HG03280 (cell line): Measurements from ENCODE around the gene BUB1B.
"Not testable (repeated sequence)": the region's sequence is repeated elsewhere in the genome, so short reads cannot be mapped to it uniquely, and the experiment has no call there.

Source experiments
- ATAC-seq: cut with Tn5 transposase; IDR thresholded peaks from one replicate; pipeline ENCODE4 v1.9.1; 2021; ENCODE audit warnings: mild to moderate bottlenecking, moderate library complexity; ENCODE audit not compliant: unreplicated experiment

Gene BUB1B

DNA sequence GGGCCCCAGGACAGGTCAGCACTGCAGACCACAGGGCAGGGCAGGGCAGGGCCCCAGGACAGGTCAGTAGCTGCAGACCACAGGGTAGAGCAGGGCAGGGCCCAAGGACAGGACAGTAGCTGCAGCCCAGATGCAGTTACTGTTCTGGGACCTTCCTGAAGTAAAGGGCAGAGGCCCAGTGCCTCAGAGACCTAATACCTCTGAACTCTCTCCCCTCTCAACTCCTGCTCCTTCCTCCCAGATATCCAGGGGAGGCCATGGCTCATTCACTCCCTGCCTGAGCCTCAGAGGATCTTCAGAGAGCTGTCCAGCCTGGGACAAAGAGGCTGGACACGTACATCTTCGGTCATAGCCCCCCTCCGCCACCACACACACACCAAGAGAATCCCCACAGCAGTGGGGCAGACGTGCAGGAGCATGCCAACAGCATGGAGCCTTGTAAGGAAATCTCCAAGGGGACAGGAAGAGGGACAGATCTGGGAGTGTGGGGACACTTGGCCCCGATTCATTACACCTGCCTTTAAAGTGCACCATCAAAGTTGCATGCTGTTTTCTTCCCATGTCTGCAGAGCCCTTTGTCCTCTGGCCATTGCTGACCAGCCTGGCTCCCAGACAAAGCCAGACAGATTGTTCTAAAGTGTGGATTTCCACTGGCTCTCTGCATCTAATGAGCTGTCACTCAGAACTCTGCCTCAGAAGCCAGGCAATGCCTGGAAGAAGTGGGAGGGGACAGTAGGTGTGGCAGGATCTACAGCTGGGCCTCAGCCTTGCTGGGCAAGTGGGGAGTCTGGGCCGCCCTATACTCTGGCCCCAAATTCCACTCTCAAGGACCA lies 24.2 kb upstream of the BUB1B start:
- ATAC-seq, result no peak

DNA sequence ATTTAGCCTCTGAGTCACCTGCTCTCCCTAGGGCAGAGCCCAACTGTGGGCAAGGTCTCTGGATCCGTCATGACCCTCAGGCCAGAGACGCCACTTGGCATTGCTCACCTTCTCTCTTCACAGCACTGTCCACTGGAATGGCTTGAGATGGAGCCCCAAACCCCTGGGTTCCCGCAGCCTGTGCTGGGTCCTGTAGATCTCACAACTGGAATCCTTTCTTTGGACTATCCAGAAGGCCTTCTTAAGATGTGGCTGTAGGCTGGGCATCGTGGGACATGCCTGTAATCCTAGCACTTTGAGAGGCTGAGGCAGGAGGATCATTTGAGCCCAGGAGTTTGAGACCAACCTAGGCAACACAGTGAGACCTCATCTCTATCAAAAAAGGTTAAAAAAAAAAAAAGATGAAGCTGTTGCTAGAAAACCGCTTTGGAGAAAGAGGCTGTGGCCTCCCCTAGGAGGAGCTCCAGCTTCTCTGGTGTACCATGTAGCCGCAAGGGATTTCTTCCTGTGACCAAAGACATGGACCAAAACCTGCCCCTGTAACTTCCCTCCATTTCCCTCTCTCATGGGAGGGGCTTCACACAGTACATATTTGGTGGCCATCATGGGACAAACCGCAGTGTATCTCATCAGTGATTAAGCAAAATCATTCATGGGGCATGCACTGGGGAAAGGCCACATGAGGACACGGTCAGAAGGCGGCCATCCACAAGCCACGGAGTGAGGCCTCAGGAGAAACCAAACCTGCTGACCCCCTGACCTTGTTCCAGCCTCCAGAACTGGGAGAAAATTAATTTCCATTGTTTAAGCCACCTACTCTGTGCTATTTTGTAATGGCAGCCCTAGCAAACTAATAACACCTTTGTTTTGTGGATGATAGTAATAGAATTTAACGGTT lies 23.3 kb upstream of the BUB1B start:
- ATAC-seq, result no peak

DNA sequence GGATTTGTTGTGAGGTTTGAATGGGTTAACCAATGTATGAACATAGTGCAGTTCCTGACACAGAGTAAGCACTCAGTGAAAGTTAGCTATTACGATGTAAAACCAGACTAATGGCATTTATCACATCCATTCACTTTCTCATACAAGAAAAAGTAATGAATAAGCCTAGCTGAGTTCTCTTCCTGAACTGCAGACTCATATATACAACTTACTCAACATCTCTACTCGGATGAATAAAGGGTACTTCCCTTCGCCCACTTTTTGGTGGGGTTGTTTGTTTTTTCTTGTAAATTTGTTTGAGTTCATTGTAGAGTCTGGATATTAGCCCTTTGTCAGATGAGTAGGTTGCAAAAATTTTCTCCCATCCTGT lies 22.7 kb upstream of the BUB1B start:
- not testable (repeated sequence) for ATAC-seq

DNA sequence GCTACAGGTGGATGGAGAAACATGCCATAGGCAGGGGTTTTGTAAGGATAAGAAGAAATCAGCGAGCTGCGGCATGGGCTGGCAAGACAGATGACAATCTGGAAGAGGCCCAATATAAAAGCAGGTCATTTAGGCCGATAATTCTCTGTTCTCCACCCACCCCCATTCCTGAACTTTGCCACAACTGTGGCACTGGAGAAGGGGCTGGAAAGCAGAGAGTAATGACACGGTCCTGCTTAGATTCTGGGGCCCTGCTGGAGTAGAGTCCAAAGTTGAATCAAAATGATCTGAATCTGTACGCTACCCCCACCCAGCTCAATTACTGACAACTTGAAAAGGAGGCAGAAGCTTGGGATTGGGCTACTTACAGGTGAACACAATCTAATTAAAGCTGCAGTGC lies 18.4 kb upstream of the BUB1B start:
- ATAC-seq, result no peak

DNA sequence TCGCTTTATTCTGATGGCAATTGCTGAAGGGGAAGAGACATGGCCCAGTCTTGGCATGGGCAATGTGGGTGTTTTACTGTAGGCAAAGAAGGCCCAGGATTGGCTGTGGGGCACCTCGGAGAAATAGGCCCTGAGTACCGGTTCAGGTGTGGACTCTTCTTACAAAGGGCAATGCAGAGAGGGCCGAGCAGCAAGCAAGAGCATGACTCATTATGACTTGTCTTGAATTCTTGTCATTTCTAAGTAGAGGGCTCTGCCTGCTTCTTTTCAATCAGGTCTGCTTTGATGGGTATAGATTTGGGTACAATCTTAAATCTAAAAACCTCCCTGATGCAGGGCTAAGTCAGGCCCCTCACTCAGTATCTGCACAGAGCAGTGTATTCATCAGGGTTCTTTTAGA lies 14.8 kb upstream of the BUB1B start:
- no peak for ATAC-seq

DNA sequence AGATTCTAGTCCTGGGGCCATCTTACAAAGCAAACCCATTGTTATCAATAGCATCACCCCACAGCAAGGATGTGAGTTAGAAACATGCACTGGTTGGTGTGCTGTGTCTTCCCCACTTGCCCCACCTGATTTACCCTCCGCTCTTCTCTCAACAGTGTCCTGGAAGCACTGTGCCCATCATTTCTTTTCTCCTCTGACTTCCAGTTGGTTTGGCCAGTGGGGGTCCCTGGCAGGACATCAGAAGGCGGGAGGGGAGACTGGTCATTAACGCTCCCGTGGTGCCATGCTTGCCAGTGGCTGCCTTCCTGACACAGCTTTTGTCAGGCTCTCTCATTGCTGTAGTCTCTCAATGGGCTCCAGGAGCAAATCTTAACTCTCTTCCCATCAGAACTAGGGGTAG lies 11.5 kb upstream of the BUB1B start:
- ATAC-seq, result no peak

DNA sequence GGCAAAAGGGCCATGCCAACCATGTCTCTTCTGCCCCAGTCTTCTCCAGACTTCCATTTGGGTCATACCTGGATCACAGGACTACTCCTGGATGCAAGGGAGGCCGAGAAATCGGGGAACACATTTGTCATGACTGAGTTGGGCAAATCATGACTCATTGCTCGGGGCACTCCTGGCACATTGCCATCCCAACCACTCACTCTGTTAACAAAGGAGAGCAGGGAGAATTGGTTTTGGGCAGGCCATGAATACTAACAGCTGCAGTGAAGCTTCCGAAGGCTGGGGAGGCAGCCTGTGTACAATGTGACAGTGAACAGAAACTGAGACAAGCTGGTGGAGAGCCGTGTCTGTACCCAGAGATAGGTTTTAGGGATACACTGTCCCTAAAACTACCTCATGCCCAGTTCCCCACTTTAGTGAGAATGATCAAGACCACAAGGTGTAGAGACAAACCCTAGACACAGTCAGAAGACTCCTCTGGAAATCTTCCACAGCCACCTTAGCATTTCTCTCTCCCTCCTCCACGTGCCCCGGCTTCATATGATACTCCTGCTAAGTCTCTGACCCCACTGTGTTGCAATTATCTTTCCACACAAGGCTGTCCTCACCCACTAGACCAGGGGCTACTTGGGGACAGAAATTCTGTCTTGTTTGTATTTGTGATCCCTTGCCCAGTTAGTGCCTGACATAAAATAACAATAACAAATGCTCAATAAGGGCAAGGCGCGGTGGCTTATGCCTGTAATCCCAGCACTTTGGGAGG lies 10.5 kb upstream of the BUB1B start:
- no peak for ATAC-seq

DNA sequence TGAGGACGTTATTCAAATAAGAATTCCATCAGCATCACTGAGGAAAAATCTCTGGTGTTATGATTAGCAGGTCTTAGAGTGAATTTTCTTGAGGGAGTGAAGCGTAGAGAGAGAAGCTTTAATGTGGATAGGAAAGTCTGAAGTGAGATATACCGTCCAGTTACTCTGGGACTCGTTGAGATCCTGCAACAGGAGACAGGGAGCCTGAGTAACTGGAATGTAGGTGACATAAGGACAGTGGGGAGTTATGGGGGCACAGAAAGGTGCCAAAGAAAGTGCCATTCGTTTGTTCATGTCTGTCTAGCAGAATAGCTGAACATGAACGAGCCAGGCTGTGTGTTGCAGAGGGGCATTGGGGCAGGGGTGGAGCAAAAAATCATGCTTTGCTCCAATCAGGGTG lies 9.4 kb upstream of the BUB1B start:
- ATAC-seq, result no peak

DNA sequence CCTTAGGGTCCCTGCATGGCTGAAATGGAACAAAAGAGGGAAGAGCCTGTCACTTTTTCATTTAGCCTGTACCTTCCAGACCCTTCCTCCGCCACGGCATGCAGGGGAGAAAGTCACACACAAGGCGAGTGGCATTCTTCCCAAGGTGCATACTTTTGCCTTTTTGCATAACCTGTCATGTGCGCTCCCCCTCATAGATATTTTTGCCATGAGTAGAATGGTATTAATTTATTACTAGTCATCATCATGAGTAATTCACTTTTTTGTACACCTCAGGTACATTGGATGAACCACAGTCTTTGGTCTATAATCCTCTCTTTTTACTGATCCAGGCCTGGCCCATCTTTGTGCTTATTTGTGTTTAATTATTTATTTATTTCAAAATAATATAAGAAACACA lies 8.9 kb upstream of the BUB1B start:
- no peak for ATAC-seq

DNA sequence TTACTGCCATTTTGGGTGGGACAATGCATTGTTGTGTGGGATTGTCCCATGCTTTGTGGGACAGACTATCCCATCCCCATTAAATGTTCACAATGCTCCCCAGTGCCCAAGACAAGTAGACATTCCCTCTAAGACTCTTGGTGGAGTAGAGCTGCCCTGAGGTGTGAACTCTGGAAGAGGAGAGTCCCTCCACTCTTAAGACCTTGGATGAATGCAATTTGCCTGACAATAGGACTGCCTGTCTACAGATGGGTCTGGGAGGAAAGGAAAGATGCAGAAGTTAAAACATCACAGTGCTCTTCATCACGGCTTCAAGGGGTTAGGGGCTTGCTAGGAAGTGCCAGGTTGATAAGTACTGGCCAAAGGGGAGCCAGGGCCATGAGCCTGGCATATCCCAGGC lies 6.0 kb upstream of the BUB1B start:
- not testable (repeated sequence) for ATAC-seq

DNA sequence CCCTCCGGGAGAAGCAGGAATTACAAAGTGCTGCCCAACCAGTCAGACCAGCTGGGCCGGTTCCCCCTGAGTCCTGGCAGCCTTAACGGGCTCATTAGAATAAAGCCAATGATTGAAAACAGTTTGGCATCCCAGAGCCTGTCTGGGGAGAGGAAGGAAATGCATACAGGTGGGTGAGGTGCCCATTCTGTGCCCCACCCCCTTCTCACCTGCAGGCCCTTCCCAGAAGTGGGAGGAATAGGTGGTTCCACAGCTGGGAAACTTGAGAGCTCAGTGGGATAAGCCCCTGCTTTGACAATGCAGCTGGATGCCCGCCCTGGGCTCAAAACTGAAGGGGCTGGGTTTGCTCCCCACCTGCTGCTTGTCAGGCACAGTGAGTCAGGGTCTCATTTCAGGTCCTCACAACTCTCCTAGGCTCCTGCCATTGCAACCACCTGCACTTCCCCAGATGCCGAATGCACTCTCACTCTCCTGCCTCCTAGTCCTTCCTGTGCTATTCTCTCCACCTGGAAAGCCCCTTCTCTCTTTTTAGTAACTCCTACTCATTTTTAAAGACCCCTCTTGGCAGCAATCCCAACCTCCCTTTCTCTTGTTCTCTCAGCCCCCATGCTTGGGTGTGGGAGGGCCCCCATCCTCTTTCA lies 5.5 kb upstream of the BUB1B start:
- ATAC-seq, result no peak

DNA sequence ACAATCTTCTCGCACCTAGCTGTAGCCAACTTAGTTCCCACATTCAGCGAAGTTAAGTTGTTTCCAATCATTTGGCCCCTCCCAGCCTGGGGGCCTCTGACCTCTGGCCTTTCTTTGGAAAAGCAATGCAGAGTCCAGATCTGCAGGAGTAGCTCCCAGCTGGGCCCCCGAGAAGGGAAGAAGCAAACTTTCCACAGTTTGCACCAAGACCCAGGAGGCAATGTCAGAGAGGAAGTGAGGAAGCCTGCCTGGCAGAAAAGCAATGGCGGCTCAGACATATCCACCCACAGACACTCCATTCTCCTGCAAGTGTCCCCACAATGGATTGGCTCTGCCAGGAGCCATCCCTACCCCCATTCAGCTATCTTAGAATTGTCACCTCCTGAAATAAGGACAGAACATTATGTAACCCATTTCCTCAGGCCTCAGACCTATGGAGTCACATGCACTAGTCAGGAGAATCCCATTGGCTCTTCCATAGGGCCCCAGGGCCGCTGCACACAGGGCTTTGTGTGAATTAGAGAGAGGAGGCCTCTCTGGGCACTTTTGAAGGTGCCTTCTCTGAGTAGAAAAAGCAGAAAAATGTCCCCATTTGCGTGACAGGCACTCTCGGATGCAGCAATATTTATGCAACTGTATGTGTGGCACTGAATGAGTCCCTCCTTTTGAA lies 3.0 kb upstream of the BUB1B start:
- ATAC-seq, result no peak

DNA sequence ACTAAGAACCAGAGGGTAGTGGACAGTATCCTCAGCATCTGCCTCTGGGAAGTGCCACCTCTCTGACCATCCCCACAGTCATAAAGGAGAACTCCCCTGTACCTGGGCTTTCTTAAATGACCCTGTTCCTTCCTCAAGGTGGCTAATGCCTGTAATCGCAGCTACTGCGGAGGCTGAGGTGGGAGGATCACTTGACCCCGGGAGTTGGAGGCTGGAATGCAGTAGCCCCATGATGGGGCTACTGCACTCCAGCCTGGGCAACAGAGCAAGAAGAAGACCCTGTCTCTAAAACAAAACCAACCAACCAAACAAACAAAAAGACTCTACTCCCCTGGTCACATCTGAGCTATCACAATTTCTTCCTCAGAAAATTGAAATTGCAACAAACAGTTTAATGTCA lies 848 bp upstream of the BUB1B start:
- no peak for ATAC-seq

DNA sequence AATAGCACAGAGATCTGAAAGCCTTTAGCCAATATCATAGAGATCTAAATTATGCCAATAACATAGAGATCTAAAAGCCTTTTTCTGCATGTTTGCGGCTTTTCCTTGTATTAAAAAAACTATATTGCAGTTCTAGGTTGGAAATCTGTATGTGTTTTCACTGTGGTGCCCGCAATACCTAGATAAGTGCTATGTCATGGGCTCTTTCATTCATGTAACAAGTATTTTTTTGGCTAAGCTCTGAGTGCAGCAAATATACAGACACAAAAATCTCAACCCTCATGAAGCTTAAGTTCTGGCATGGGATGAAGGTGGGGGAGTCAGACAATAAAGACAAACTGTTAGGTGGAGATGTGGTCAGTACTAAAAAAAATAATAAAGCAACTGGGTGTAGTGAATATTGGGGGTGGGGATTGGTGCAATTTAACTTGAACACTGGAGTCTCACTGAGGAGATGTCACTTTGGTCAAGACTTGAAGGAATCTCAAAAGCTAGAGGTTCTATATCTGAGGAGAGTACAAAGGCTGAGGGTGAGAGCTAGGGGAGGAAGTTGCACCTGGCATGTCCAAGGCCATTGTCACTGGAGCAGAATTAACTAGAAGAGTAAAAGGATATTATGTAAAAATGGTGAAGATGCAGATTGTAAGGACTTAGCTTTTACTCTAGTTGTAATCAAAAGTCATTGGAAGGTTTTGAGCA lies 973 bp downstream of the BUB1B start:
- ATAC-seq, result no peak

DNA sequence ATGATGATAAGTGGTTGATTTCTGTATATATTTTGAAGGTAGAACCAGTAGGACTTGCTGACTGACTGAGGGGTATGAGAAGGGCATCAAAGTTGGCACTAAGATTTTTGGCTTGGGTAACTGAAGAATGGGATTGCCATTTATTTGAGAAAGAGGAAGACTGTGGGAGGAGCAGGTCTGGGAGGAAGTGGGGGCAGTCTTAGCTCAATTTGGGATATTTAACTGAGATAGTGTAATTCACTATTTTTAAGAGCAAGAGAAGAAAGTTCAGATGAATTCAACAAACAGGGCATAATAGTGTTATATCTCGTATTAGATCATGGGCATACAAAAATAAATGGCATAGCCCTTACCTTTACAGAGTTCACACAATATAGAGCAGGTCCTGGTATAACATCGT lies 1.7 kb downstream of the BUB1B start:
- no peak for ATAC-seq

DNA sequence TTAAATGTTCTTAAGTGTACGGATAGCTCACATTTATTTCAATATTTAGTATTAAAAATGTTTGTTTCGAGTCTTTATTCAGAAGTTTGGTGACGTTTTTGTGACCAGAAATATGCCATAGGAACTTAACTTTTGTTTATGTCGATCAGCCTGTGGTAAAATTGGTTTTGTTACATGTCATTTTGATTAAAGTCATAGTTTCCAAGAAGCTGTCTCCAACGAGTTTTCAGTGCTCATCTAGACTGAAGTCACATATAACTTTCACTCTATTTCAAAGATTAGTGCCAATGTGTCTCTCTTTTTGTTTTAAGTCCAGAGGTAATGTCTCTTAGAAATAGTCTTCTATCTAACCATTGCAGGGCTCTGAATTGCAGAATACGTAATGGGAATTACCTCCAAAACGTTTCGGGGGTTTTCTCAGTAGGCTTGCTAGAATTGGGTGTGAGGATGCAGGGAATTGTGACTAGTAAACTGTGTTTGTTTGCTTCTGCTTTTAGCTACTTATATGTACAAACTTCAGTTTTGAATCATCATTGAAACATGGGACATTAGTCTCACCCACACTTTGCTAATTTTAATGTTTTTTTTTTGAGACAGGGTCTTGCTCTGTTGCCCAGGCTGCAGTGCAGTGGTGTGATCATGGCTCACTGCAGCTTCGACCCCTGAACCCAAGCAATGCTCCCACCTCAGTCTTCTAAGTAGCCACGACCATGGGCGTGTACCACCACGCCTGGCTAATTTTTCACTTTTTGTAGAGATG lies 3.0 kb downstream of the BUB1B start:
- no peak for ATAC-seq

DNA sequence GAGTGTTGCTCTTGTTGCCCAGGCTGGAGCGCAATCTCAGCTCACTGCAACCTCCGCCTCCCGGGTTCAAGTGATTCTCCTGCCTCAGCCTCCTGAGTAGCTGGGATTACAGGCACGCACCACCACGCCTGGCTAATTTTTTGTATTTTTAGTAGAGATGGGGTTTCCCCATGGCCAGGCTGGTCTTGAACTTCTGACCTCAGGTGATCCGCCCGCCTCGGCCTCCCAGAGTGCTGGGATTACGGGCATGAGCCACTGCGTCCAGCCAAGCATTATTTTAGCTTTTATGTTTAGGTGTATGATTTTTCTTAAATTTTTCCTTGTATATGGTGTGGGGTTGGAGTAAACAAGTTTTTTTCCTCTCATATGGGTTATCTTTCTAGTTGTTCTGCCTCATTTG lies 6.5 kb downstream of the BUB1B start:
- not testable (repeated sequence) for ATAC-seq

DNA sequence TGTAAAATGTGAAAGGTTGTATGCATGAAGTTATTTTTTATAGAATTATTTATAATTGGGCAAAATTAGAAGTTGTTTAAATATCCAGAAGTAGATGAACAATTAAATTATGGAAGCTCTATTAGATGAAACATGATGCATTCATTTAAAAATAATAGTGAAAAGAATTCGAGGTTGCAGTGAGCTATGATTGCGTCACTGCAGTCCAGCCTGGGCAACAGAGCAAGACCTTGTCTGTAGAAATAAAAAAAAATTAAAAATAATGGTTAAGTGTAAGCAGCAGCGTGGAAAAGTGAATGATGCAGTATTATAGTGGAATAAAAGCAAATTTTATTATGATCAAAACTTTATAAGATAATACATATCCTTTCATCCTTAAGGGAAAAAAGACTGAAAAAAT lies 14.3 kb downstream of the BUB1B start:
- ATAC-seq, result no peak

DNA sequence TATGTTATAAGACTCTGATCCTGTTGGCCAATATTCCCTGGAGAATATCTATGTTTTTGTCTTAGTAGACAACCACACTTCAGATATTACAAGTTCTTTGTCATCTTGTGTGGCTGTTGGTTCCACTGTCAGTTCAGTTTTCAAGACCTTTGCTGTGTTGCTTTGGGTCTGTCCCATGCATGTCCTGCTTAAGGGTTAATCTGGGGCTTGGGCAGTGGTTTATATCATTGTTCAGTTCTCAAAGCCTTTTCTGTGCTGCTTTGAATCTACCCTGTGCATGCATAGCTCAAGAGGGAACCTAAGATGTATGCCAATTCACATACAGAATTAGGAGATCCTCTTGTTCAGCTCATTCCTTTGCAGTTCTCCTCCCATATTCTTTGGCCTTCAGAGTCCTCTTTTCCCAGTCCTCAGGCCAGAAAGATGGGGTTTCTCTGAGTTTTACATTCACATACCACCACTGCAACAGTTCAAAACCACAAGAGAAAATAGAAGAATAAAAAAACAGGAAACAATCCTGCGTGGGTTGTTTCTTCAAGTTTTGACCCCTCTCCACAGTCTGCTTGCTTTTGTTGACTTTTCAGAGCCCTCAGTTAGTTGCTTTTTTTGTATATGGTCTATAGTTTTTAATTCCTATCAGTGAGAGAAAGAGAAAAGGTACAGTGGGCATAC lies 21.6 kb downstream of the BUB1B start:
- ATAC-seq, result no peak
